GM19463 (cell line): ENCODE data around the gene MTMR12.

ENCODE experiments used
- ATAC-seq: cut with Tn5 transposase; IDR thresholded peaks from one replicate; pipeline ENCODE4 v1.9.1; 2021; ENCODE audit warnings: mild to moderate bottlenecking, moderate library complexity; ENCODE audit not compliant: unreplicated experiment

Gene MTMR12, protein sequence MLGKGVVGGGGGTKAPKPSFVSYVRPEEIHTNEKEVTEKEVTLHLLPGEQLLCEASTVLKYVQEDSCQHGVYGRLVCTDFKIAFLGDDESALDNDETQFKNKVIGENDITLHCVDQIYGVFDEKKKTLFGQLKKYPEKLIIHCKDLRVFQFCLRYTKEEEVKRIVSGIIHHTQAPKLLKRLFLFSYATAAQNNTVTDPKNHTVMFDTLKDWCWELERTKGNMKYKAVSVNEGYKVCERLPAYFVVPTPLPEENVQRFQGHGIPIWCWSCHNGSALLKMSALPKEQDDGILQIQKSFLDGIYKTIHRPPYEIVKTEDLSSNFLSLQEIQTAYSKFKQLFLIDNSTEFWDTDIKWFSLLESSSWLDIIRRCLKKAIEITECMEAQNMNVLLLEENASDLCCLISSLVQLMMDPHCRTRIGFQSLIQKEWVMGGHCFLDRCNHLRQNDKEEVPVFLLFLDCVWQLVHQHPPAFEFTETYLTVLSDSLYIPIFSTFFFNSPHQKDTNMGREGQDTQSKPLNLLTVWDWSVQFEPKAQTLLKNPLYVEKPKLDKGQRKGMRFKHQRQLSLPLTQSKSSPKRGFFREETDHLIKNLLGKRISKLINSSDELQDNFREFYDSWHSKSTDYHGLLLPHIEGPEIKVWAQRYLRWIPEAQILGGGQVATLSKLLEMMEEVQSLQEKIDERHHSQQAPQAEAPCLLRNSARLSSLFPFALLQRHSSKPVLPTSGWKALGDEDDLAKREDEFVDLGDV

GRCh38 chr5:32312595-32313332, at the start of gene MTMR12:
Gene MTMR12 (minus strand): TSS chr5:32312939. CDS start chr5:32312838, 101 bp downstream.
- peak; percentile 89 for ATAC-seq

DNA sequence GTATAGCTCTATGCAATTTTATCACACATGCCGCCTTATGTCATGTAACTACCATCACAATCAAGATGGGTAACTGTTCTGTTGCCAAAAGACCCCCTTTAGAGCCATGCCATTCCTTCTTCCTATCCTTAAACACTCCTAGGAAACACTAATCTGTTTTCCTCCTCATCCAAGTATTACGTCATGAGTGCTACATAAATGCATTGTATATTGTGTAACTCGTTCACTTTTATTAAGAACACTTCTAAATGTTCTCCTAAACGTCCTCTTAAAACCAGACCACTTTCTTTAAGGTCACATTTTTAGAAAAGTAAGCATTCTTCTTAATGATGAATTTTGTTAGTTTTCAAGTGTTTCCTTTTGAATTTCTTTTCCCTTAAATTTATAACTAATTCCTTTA, 49.8 kb upstream of the MTMR12 start:
- no peak for ATAC-seq

DNA sequence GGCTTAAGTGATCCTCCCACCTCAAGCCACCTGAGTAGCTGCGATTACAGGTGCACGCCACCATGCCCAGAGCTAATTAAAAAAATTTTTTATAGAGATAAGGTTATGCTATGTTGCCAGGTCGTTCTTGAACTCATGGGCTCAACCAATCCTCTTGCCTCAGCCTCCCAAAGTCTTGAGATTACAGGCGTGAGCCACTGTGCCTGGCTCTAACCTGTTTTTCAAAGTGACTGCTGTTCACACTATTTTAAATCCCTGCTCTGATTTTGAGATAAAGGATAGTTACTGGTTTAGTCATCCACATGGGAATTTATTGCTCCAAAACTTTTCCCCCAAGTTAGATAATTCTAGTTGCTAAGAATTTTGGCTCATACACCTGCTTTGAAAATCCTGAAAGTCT, 48.2 kb upstream of the MTMR12 start:
- ATAC-seq: no peak

DNA sequence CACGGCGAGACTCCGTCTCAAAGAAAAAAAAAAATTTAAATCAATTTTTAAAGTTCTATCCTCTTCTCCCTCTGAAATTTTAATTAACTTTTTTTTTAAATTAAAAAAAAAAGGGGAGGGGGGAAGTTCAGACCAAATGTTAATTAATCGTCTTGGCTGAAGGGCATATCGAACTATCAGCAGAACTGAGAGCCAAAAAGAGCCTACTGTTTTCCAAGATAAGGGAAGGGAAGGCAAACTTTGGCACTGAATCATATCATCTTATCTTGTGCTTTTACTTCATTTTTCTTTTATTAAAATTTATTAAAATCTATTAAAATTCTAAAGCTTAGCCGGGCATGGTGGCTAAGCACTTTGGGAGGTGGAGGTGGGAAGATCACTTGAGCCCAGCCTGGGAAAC, 45.9 kb upstream of the MTMR12 start:
- no peak for ATAC-seq

DNA sequence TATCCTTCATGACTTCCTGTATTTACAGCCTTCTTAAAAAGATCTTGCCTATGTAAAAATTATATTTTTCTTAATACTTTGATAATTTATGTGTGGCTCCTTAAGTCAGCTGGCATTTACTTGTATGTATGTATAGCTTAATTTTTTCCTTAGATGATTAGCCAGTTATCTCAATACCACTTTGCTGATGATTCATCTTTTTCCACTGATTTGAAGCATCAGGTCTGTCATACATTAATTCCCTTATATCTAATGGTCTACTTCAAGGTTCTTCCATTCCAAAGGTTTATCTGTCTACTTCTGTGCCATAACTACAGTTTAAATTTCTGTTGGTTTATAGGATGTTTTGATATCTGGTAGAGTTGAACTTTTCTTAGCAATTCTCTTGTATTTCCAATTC, 44.9 kb upstream of the MTMR12 start:
- no peak for ATAC-seq

DNA sequence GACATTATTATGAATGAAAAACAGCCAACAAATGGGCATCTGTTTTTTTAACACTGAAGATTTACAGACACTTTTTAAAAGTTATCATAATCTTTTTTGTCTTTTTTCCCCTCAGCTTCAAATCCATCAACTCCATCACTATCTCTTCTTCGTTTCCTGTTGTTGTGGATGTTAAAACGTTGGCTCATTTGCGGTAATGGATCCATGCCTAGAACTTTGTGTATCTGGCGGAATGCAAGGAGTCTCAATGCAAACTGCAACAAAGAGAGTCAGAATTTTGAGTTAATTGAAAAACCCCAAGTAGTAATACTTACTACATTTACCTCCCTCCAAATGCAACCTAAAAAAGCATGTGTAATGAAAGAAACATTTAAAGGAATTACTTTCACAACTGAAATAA, 42.9 kb upstream of the MTMR12 start:
- ATAC-seq: no peak

DNA sequence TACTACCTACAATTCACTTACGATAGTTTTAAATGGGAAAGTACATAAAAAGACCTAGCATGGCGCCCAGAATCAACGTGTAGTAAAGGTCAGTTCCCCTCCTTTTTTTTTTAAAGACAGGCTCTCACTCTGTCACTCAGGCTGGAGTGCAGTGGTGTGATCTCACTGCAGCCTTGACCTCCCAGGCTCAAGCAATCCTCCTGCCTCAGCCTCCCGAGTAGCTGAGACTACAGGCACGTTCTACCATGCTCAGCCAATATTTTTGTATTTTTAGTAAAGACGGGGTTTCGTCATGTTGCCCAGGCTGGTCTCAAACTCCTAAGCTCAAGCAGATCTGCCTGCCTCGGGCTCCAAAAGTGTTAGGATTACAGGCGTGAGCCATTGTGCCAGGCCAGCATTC, 40.7 kb upstream of the MTMR12 start:
- no peak for ATAC-seq

DNA sequence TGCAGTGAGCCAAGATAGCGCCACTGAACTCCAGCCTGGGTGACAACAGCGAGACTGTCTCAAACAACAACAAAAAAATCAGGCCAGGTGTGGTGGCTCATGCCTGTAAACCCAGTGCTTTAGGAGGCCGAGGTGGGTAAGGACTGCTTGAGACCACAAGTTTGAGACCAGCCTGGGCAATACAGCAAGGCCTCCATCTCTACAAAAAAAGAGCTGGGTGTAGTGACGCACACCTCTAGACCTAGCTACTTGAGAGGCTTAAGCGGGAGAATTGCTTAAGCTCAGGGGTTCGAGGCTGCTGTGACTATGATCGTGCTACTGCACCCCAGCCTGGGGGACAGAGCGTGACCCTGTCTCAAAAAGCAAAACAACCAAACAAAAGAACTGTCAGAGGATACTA, 39.9 kb upstream of the MTMR12 start:
- no peak for ATAC-seq

DNA sequence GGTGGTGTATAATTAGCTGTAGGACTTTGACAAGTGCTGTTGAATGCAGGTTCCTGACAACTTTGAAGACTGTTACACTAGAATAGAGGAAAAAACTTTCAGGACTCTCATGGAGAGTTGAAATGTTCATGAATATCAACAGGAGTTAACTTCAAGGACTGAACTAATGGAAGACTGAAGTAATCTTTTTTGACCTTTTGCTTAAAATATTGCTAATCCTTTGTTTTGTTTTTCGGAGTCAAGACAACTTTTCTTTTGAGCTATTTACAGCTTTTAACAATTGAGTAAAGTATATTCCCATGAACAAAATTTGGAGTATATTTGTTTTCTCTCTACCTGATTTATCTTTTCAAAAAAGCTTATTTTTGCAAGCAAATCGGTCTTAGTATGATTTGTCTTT, 34.1 kb upstream of the MTMR12 start:
- no peak for ATAC-seq

DNA sequence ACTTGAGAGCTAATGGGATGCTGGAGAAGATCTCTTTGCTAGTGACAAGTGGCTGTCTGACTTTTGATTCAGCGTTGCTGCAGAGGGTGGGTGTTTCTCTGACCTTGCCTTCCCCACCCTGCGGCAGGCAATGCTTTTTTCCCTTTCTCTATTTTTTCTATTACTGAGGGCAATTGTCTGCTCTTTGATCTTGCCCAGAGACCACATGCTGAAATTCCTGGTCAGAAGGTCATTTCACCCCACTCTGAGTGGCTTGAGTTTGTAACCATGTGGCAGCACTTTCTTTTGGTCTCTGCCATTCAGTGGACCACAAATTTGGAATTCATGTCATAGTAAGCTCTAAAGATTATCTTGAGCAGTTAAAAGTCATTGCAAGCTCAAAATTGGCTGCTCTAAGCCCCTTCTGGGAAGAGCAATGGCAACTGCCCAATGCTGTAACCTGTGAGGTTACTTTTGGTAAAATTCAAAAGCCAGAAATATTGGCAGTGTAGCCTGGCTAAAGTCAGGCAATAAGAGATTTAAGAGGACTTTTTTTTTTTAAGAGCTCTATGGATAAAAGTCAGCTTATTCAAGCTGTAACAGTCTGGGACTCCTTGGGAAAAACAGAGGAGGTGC, 30.4 kb upstream of the MTMR12 start:
- no peak for ATAC-seq

DNA sequence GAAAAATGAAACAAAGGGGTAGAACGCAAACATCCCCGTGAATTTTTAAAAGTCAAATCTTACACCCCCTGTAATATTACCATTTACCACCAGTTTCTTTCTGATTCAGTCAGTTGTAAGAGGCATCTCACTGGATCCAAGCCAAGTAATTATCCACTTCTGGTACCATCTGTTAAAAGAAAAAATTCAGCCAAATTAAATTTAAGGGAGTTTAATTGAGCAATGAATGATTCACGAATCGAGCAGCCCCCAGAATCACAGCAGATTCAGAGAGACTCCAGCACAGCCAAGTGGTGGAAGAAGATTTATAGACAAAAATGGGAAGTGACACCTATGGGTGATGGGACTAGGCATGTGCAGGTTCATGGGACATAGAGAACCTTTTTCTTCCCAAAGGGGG, 29.9 kb upstream of the MTMR12 start:
- no peak for ATAC-seq

- no peak for ATAC-seq
Measured at GRCh38 chr5:32339878-32340277, 27.1 kb upstream of the MTMR12 start.

DNA sequence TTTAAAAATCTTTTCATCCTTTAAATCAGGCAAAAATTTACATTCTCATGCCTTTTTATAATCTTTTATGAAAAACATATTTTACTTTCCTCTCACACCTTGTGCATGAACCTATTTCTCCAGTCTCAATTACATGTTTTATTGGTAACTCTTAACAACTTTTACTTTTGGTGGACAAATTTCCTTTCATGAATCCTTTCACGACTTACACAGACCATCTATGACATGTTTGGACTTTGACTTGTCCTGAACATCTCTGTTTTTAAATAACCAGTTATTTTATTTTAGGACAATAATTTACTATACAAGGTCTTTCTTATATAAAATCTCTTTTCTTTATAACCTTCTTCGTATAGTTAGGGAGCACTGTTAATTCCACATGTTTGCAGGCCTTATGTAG, 26.5 kb upstream of the MTMR12 start:
- ATAC-seq: no peak

- no peak for ATAC-seq
Measured at GRCh38 chr5:32332966-32333365, 20.2 kb upstream of the MTMR12 start.

- ATAC-seq: no peak
Measured at GRCh38 chr5:32332361-32332760, 19.6 kb upstream of the MTMR12 start.

GRCh38 chr5:32331935-32332274, 19.2 kb upstream of the MTMR12 start:
- ATAC-seq: no peak

- no peak for ATAC-seq
Measured at GRCh38 chr5:32331217-32331934, 18.6 kb upstream of the MTMR12 start.

GRCh38 chr5:32330126-32330971, 17.6 kb upstream of the MTMR12 start:
- ATAC-seq: no peak

DNA sequence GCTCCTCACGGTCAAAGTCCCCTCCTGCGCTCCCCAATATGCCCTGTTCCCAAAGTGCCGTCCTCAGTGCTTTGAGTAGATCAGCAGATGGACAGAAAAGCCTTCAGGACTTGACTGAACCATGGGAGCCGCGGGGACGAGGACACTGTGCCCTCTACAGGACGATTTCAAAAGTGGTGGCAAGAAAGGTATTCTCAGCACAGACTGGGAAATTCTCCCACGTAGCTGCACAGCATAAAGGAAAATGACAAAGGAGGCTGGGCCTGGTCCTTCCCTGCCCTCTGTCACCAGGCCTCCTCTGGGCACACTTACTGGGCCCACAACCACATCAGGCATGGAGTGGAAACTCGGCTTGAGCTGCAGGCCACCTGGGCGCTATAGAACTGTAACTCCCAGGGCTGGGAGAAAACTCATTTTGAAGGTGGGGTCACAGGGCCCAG, 16.7 kb upstream of the MTMR12 start:
- ATAC-seq: peak; percentile 78
